Endodermal cell (in vitro differentiated cells): ENCODE measurements around the gene CSNK1A1L. TPM values are rescaled to one million over a fixed set of nuclear protein-coding genes. Genes with fewer than 3 reads are reported as not detected.

Experiments used
- DNase-seq: peaks from one replicate; pipeline ENCODE4 v3.0.0-alpha.2; 2017
- H3K27ac ChIP-seq: 2 replicates; pipeline ENCODE4 v1.5.1; 2013; ENCODE audit warnings: mild to moderate bottlenecking, low read depth, low read length, moderate library complexity
- H3K27me3 ChIP-seq: 2 replicates; pipeline ENCODE4 v1.6.1; 2013; ENCODE audit warnings: mild to moderate bottlenecking, low read length, moderate library complexity; ENCODE audit not compliant: insufficient read depth, control insufficient read depth, poor library complexity, severe bottlenecking
- H3K36me3 ChIP-seq: 2 replicates; pipeline ENCODE4 v1.7.0; 2013; ENCODE audit warnings: mild to moderate bottlenecking, low read length, moderate library complexity; ENCODE audit not compliant: control insufficient read depth, insufficient read depth
- H3K4me1 ChIP-seq: one replicate; pipeline ENCODE4 v1.7.0; 2013; ENCODE audit warnings: low read length; ENCODE audit not compliant: control insufficient read depth, insufficient read depth
- H3K4me3 ChIP-seq: 2 replicates; pipeline ENCODE4 v1.5.1; 2013; ENCODE audit warnings: mild to moderate bottlenecking, low read length, moderate library complexity
- H3K9ac ChIP-seq: 2 replicates; pipeline ENCODE4 v1.6.1; 2013; ENCODE audit warnings: mild to moderate bottlenecking, low read length, moderate library complexity; ENCODE audit not compliant: poor library complexity, severe bottlenecking; ENCODE audit errors: extremely low read depth
- H3K9me3 ChIP-seq: 2 replicates; pipeline ENCODE4 v1.6.1; 2013; ENCODE audit warnings: mild to moderate bottlenecking, low read length, moderate library complexity; ENCODE audit not compliant: control insufficient read depth
- H3K27ac Mint-ChIP-seq: 2 replicates; pipeline ENCODE4 v1.8.0; 2020; ENCODE audit warnings: mixed read lengths
- H3K27me3 Mint-ChIP-seq: 2 replicates; pipeline ENCODE4 v1.8.0; 2021; ENCODE audit warnings: mild to moderate bottlenecking, mixed read lengths; ENCODE audit not compliant: insufficient read depth
- H3K36me3 Mint-ChIP-seq: 2 replicates; pipeline ENCODE4 v1.8.0; 2020; ENCODE audit warnings: low read depth, mixed read lengths
- H3K4me1 Mint-ChIP-seq: 2 replicates; pipeline ENCODE4 v1.8.0; 2020; ENCODE audit warnings: mixed read lengths
- H3K4me3 Mint-ChIP-seq: 2 replicates; pipeline ENCODE4 v1.8.0; 2020; ENCODE audit warnings: mild to moderate bottlenecking, moderate library complexity, mixed read lengths
- H3K9me3 Mint-ChIP-seq: 2 replicates; pipeline ENCODE4 v1.8.0; 2020; ENCODE audit warnings: mild to moderate bottlenecking, mixed read lengths
- WGBS, 2 experiments: methylation state at CpG; one replicate each; pipeline versions ENCODE4 v1.1.5 to v1.1.7; 2013; ENCODE audit warnings: missing lambda C conversion rate in 2 of 2, mixed read lengths in 1 of 2; ENCODE audit not compliant: insufficient coverage in 1 of 2, insufficient read length in 1 of 2; 5-methylcytosine and 5-hydroxymethylcytosine counted together
- total RNA-seq, 2 donors: library from RNA; stranded (reverse); fragmentation: NEBNext Ultra II Directional in 1 of 2; extraction: Animal tissue kit (Norgen Biotek cat#: 25700) in 1 of 2; gene quantifications; 2 replicates in 1 of 2; 3 replicates in 1 of 2; pipeline ENCODE4 v1.2.1, GENCODE V29; 2021
- TF ChIP-seq, protein P1 (sequence below): fragments of 200-600 bp; sonication (generic); conservative IDR thresholded peaks from 2 replicates; pipeline ENCODE4 v1.5.0; 2021; ENCODE audit warnings: antibody characterized with exemption, mild to moderate bottlenecking

Gene CSNK1A1L
- total RNA-seq, 2 donors from 2014 or later = not detected

- Histone ChIP-seq H3K4me3 (no peak overlapping the region), H3K36me3 (no peaks in the 10 kb centered on the region), H3K27me3 (no peaks in the 10 kb centered on the region), H3K27ac (no peak overlapping the region), H3K9me3 (no peaks in the 10 kb centered on the region), H3K9ac (no peak overlapping the region), H3K4me1 (no peaks in the 10 kb centered on the region)
- TF ChIP-seq, protein P1, sequence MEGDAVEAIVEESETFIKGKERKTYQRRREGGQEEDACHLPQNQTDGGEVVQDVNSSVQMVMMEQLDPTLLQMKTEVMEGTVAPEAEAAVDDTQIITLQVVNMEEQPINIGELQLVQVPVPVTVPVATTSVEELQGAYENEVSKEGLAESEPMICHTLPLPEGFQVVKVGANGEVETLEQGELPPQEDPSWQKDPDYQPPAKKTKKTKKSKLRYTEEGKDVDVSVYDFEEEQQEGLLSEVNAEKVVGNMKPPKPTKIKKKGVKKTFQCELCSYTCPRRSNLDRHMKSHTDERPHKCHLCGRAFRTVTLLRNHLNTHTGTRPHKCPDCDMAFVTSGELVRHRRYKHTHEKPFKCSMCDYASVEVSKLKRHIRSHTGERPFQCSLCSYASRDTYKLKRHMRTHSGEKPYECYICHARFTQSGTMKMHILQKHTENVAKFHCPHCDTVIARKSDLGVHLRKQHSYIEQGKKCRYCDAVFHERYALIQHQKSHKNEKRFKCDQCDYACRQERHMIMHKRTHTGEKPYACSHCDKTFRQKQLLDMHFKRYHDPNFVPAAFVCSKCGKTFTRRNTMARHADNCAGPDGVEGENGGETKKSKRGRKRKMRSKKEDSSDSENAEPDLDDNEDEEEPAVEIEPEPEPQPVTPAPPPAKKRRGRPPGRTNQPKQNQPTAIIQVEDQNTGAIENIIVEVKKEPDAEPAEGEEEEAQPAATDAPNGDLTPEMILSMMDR = peak; percentile 83
- no peaks in the 10 kb centered on the region for H3K27me3 Mint-ChIP-seq
- H3K4me1 Mint-ChIP-seq = peaks cover 16% of the 10 kb centered on the region
- 0% methylated on average over 1 of the region's 1 CpG; no CpG with 5 or more reads in 1 of the 2 experiments for WGBS, 2 experiments
- no peak overlapping the region for H3K4me3 Mint-ChIP-seq
- no peak for DNase-seq
- H3K36me3 Mint-ChIP-seq = no peaks in the 10 kb centered on the region
- no peaks in the 10 kb centered on the region for H3K9me3 Mint-ChIP-seq
- no peak overlapping the region for H3K27ac Mint-ChIP-seq
These were observed 3.7 kb upstream of the CSNK1A1L start for GRCh38 chr13:37109051-37109678.

- Mint-ChIP-seq H3K27ac (no peak overlapping the region), H3K9me3 (no peaks in the 10 kb centered on the region), H3K4me1 (peaks cover 16% of the 10 kb centered on the region), H3K4me3 (no peak overlapping the region), H3K27me3 (no peaks in the 10 kb centered on the region), H3K36me3 (no peaks in the 10 kb centered on the region)
- Histone ChIP-seq H3K9ac (no peak overlapping the region), H3K4me1 (no peaks in the 10 kb centered on the region), H3K36me3 (no peaks in the 10 kb centered on the region), H3K9me3 (no peaks in the 10 kb centered on the region), H3K4me3 (no peak overlapping the region), H3K27me3 (no peaks in the 10 kb centered on the region), H3K27ac (no peak overlapping the region)
- no CpG with 5 or more reads among the region's 1 CpG for WGBS, 2 experiments
- TF ChIP-seq, protein P1 = no peak
- no peak for DNase-seq
These were observed 2.4 kb upstream of the CSNK1A1L start for GRCh38 chr13:37107868-37108267.

DNA sequence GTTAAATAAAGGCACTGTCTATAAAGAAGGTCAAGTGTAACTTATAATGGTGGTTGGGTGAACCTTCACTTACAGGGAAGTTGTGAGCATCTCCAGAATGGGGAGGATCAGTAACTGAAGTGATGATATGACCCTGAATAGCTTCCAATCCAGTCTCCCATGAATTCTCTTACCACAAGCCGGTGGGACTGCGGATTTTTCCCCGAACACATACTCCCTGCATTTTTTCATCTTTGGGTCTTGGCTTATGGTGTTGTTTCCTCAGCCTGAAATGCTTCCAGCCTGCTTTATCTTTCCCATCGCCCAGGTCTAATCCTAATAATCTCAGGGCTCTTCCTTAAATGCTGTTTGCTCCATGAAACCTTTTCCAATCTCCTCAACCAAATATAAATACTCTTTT, 2.0 kb upstream of the CSNK1A1L start:
- H3K4me3 ChIP-seq = no peak overlapping the region
- no peaks in the 10 kb centered on the region for H3K9me3 ChIP-seq
- no peak for DNase-seq
- no peaks in the 10 kb centered on the region for H3K36me3 ChIP-seq
- H3K9ac ChIP-seq = no peak overlapping the region
- no peaks in the 10 kb centered on the region for H3K4me1 ChIP-seq
- no peak overlapping the region for H3K4me3 Mint-ChIP-seq
- H3K27me3 ChIP-seq = no peaks in the 10 kb centered on the region
- peaks cover 16% of the 10 kb centered on the region for H3K4me1 Mint-ChIP-seq
- no peak overlapping the region for H3K27ac ChIP-seq
- TF ChIP-seq, protein P1 = no peak
- WGBS, 2 experiments = 70 to 93% methylated on average over 1 to 4 of the region's 4 CpGs
- no peaks in the 10 kb centered on the region for H3K27me3 Mint-ChIP-seq
- no peak overlapping the region for H3K27ac Mint-ChIP-seq
- no peaks in the 10 kb centered on the region for H3K9me3 Mint-ChIP-seq
- no peaks in the 10 kb centered on the region for H3K36me3 Mint-ChIP-seq
